ENCODE data around the gene ABCC8. TPM values are rescaled to one million over a fixed set of nuclear protein-coding genes. Genes with fewer than 3 reads are reported as not detected.

Gene ABCC8
- total and polyA plus RNA-seq, 10 of the 15 experiments (the other 5 are each of a cell fraction or from before 2014, with no cell fraction given): not detected

- H3K9me3 ChIP-seq (replicated peaks; ENCODE audit: control insufficient read depth, insufficient read depth, low read length): no peaks in the 10 kb centered on the region; the same call in 2 of the 3 replicates
- DNase-seq (ENCODE audit: low read depth, low spot score) (no peak), ATAC-seq (no peak), FAIRE-seq (no peak)
- ChIA-PET SMC1A (ENCODE audit: uncharacterized antibody, unreplicated experiment) (no interaction called here), RAD21 (ENCODE audit: unreplicated experiment) (no interaction called here), POLR2A (no interaction called here), CTCF (interaction anchor here (0.7 kb wide), 1 partner anchor 16 kb away, joined by 3 read pairs; no protein-coding TSS in a partner anchor)
- no peaks in the 10 kb centered on the region for H3K4me1 ChIP-seq (ENCODE audit: control insufficient read depth, insufficient read depth, low read length)
- TF ChIP-seq PBX3 (IDR thresholded peaks at IDR 0.05; ENCODE audit: insufficient replicate concordance, low read depth, low read length) (no peak), RBBP5 (conservative IDR thresholded peaks at IDR 0.05) (no peak), POLR2AphosphoS5 (IDR thresholded peaks at IDR 0.05; ENCODE audit: low read length) (no peak), SMAD5 (IDR thresholded peaks at IDR 0.05; ENCODE audit: low read depth) (no peak), SMAD1 (IDR thresholded peaks at IDR 0.05; ENCODE audit: low read depth, partially characterized antibody) (no peak), TCF7 (IDR thresholded peaks at IDR 0.05; ENCODE audit: borderline replicate concordance) (no peak), USF2 (IDR thresholded peaks at IDR 0.05; ENCODE audit: borderline replicate concordance, low read depth, low read length) (no peak), NRF1 (conservative IDR thresholded peaks at IDR 0.05; ENCODE audit: low read depth, low read length) (no peak), POU2F2 (IDR thresholded peaks at IDR 0.05; ENCODE audit: borderline replicate concordance, low read depth, low read length) (no peak), SKIL (IDR thresholded peaks at IDR 0.05; ENCODE audit: low read depth, poor library complexity, severe bottlenecking) (no peak), SMC3 (IDR thresholded peaks at IDR 0.05; ENCODE audit: borderline replicate concordance, low read length) (no peak), YY1 (IDR thresholded peaks at IDR 0.05; ENCODE audit: low read depth, low read length) (no peak), NR2C2 (IDR thresholded peaks at IDR 0.05; ENCODE audit: borderline replicate concordance, control insufficient read depth, insufficient read length, low read depth) (no peak), TCF3 (IDR thresholded peaks at IDR 0.05; ENCODE audit: borderline replicate concordance, insufficient read depth, low read depth, low read length) (no peak), ZNF622 (IDR thresholded peaks at IDR 0.05) (no peak), FOXK2 (IDR thresholded peaks at IDR 0.05) (no peak), MAX (IDR thresholded peaks at IDR 0.05; ENCODE audit: low read depth, low read length) (no peak), E4F1 (IDR thresholded peaks at IDR 0.05; ENCODE audit: borderline replicate concordance, partially characterized antibody) (no peak)
- intact Hi-C loops (cut with micrococcal nuclease; ENCODE audit: unreplicated experiment) (no loop called here), in situ Hi-C loops (cut with MboI) (no loop called here)
- 4% methylated on average over 2 of the region's 2 CpGs for WGBS (ENCODE audit: insufficient coverage, insufficient replicate concordance, low lambda C conversion rate, missing lambda C conversion rate)
- BruUV-seq (replicated peaks): no TSS peak
- no peaks in the 10 kb centered on the region; a peak in 1 of 4 replicates for H3K27me3 ChIP-seq (replicated peaks in 1 of 2; ENCODE audit: control insufficient read depth in 2 of 2, insufficient read depth in 2 of 2, low read length in 1 of 2)
- no peak overlapping the region for H3K27ac ChIP-seq (ENCODE audit: control insufficient read depth, insufficient read depth)
- H3K4me2 ChIP-seq (ENCODE audit: control insufficient read depth, insufficient read depth): no peak overlapping the region
- no peak overlapping the region for H2AFZ ChIP-seq (ENCODE audit: control insufficient read depth, low read depth, low read length)
- no peak overlapping the region for H3K4me3 ChIP-seq
- no peaks in the 10 kb centered on the region for H3K79me2 ChIP-seq (ENCODE audit: control insufficient read depth, insufficient read depth, low read length)
- H4K20me1 ChIP-seq (ENCODE audit: control insufficient read depth, insufficient read depth): no peaks in the 10 kb centered on the region
- H3K9ac ChIP-seq (ENCODE audit: control insufficient read depth, insufficient read depth, low read length): no peak overlapping the region
- H3K36me3 ChIP-seq (ENCODE audit: control insufficient read depth in 2 of 2, insufficient read depth in 2 of 2, low read length in 1 of 2): no peaks in the 10 kb centered on the region
Observed at GRCh38 chr11:17443926-17444690, 32.5 kb downstream of the ABCC8 start.
